ENCODE data around the gene PLA2G4D.

DNA sequence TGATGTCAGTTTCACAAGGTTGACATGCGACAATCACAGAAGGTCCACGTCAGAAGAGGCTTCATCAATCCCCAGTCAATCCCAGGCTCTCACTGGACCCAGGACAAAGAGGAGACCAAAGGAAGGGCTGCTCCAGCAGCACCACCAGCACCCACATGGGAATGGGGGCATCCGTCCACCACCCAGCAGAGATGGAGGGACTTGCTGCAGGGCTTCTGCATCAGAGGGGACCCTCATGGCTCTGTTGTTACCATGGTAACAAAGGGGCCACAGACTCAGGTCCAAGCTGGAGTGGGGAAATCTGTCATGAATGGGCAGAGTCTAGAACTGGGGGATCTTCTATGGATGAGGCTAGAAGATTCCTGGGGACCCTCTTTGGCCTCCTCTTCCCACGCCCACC is 49.0 kb upstream of the PLA2G4D start:
- TF ChIP-seq, protein P1, sequence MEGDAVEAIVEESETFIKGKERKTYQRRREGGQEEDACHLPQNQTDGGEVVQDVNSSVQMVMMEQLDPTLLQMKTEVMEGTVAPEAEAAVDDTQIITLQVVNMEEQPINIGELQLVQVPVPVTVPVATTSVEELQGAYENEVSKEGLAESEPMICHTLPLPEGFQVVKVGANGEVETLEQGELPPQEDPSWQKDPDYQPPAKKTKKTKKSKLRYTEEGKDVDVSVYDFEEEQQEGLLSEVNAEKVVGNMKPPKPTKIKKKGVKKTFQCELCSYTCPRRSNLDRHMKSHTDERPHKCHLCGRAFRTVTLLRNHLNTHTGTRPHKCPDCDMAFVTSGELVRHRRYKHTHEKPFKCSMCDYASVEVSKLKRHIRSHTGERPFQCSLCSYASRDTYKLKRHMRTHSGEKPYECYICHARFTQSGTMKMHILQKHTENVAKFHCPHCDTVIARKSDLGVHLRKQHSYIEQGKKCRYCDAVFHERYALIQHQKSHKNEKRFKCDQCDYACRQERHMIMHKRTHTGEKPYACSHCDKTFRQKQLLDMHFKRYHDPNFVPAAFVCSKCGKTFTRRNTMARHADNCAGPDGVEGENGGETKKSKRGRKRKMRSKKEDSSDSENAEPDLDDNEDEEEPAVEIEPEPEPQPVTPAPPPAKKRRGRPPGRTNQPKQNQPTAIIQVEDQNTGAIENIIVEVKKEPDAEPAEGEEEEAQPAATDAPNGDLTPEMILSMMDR (IDR thresholded peaks at IDR 0.05), result no peak
- no peak for TF ChIP-seq POLR2A (IDR thresholded peaks at IDR 0.05)
